Endodermal cell (in vitro differentiated cells): ENCODE data around the gene COQ3. TPM values are rescaled to one million over a fixed set of nuclear protein-coding genes. Genes with fewer than 3 reads are reported as not detected.

Experiments
- DNase-seq: peaks from one replicate; pipeline ENCODE4 v3.0.0-alpha.2; 2017
- H3K27ac ChIP-seq: 2 replicates; pipeline ENCODE4 v1.5.1; 2013; ENCODE audit warnings: mild to moderate bottlenecking, low read depth, low read length, moderate library complexity
- H3K27me3 ChIP-seq: 2 replicates; pipeline ENCODE4 v1.6.1; 2013; ENCODE audit warnings: mild to moderate bottlenecking, low read length, moderate library complexity; ENCODE audit not compliant: insufficient read depth, control insufficient read depth, poor library complexity, severe bottlenecking
- H3K36me3 ChIP-seq: 2 replicates; pipeline ENCODE4 v1.7.0; 2013; ENCODE audit warnings: mild to moderate bottlenecking, low read length, moderate library complexity; ENCODE audit not compliant: control insufficient read depth, insufficient read depth
- H3K4me1 ChIP-seq: one replicate; pipeline ENCODE4 v1.7.0; 2013; ENCODE audit warnings: low read length; ENCODE audit not compliant: control insufficient read depth, insufficient read depth
- H3K4me3 ChIP-seq: 2 replicates; pipeline ENCODE4 v1.5.1; 2013; ENCODE audit warnings: mild to moderate bottlenecking, low read length, moderate library complexity
- H3K9ac ChIP-seq: 2 replicates; pipeline ENCODE4 v1.6.1; 2013; ENCODE audit warnings: mild to moderate bottlenecking, low read length, moderate library complexity; ENCODE audit not compliant: poor library complexity, severe bottlenecking; ENCODE audit errors: extremely low read depth
- H3K9me3 ChIP-seq: 2 replicates; pipeline ENCODE4 v1.6.1; 2013; ENCODE audit warnings: mild to moderate bottlenecking, low read length, moderate library complexity; ENCODE audit not compliant: control insufficient read depth
- H3K27ac Mint-ChIP-seq: 2 replicates; pipeline ENCODE4 v1.8.0; 2020; ENCODE audit warnings: mixed read lengths
- H3K27me3 Mint-ChIP-seq: 2 replicates; pipeline ENCODE4 v1.8.0; 2021; ENCODE audit warnings: mild to moderate bottlenecking, mixed read lengths; ENCODE audit not compliant: insufficient read depth
- H3K36me3 Mint-ChIP-seq: 2 replicates; pipeline ENCODE4 v1.8.0; 2020; ENCODE audit warnings: low read depth, mixed read lengths
- H3K4me1 Mint-ChIP-seq: 2 replicates; pipeline ENCODE4 v1.8.0; 2020; ENCODE audit warnings: mixed read lengths
- H3K4me3 Mint-ChIP-seq: 2 replicates; pipeline ENCODE4 v1.8.0; 2020; ENCODE audit warnings: mild to moderate bottlenecking, moderate library complexity, mixed read lengths
- H3K9me3 Mint-ChIP-seq: 2 replicates; pipeline ENCODE4 v1.8.0; 2020; ENCODE audit warnings: mild to moderate bottlenecking, mixed read lengths
- WGBS, 2 experiments: methylation state at CpG; one replicate each; pipeline versions ENCODE4 v1.1.5 to v1.1.7; 2013; ENCODE audit warnings: missing lambda C conversion rate in 2 of 2, mixed read lengths in 1 of 2; ENCODE audit not compliant: insufficient coverage in 1 of 2, insufficient read length in 1 of 2; 5-methylcytosine and 5-hydroxymethylcytosine counted together
- total RNA-seq, 2 donors: library from RNA; stranded (reverse); fragmentation: NEBNext Ultra II Directional in 1 of 2; extraction: Animal tissue kit (Norgen Biotek cat#: 25700) in 1 of 2; gene quantifications; 2 replicates in 1 of 2; 3 replicates in 1 of 2; pipeline ENCODE4 v1.2.1, GENCODE V29; 2021
- TF ChIP-seq, protein P1 (sequence below): fragments of 200-600 bp; sonication (generic); conservative IDR thresholded peaks from 2 replicates; pipeline ENCODE4 v1.5.0; 2021; ENCODE audit warnings: antibody characterized with exemption, mild to moderate bottlenecking

The COQ3 gene
- total RNA-seq, 2 donors from 2014 or later, result 8.7 to 15.2 TPM

DNA sequence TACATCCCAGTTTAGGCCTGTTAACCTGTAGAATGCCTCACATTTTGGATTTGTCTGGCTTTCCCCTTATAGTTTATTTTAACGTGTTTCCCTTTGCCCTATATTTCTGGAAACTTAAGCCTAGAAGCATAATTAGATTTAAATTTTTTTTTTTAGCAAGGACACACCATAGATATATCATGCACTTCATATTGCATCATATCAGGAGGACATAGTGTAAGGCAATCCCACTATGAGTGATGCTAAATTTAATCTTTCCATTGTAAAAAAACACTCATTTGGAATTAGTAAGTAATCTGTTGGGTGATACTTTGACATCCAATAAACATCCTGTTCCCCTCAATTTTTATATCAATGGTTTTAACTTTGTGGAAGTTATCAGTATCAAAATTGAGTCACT is 34.2 kb downstream of the COQ3 start:
- Mint-ChIP-seq H3K4me1 (no peaks in the 10 kb centered on the region), H3K27me3 (peaks cover 14% of the 10 kb centered on the region), H3K36me3 (no peaks in the 10 kb centered on the region), H3K9me3 (no peaks in the 10 kb centered on the region), H3K27ac (no peak overlapping the region), H3K4me3 (no peak overlapping the region)
- H3K9me3 ChIP-seq, result no peaks in the 10 kb centered on the region
- H3K9ac ChIP-seq, result no peak overlapping the region
- H3K4me3 ChIP-seq, result no peak overlapping the region
- TF ChIP-seq, protein P1, sequence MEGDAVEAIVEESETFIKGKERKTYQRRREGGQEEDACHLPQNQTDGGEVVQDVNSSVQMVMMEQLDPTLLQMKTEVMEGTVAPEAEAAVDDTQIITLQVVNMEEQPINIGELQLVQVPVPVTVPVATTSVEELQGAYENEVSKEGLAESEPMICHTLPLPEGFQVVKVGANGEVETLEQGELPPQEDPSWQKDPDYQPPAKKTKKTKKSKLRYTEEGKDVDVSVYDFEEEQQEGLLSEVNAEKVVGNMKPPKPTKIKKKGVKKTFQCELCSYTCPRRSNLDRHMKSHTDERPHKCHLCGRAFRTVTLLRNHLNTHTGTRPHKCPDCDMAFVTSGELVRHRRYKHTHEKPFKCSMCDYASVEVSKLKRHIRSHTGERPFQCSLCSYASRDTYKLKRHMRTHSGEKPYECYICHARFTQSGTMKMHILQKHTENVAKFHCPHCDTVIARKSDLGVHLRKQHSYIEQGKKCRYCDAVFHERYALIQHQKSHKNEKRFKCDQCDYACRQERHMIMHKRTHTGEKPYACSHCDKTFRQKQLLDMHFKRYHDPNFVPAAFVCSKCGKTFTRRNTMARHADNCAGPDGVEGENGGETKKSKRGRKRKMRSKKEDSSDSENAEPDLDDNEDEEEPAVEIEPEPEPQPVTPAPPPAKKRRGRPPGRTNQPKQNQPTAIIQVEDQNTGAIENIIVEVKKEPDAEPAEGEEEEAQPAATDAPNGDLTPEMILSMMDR, result no peak
- no peaks in the 10 kb centered on the region for H3K36me3 ChIP-seq
- H3K27ac ChIP-seq, result no peak overlapping the region
- peaks cover 7% of the 10 kb centered on the region for H3K27me3 ChIP-seq
- DNase-seq, result no peak
- WGBS, 2 experiments, result 67 to 78% methylated on average over 1 of the region's 1 CpG
- H3K4me1 ChIP-seq, result no peaks in the 10 kb centered on the region

- 82 to 89% methylated on average over 1 of the region's 1 CpG for WGBS, 2 experiments
- H3K27me3 ChIP-seq, result peaks cover 8% of the 10 kb centered on the region
- no peak overlapping the region for H3K9ac ChIP-seq
- no peak for DNase-seq
- Mint-ChIP-seq H3K4me3 (no peak overlapping the region), H3K27ac (no peak overlapping the region), H3K9me3 (no peaks in the 10 kb centered on the region), H3K4me1 (no peaks in the 10 kb centered on the region), H3K27me3 (peaks cover 23% of the 10 kb centered on the region), H3K36me3 (no peaks in the 10 kb centered on the region)
- no peaks in the 10 kb centered on the region for H3K4me1 ChIP-seq
- TF ChIP-seq, protein P1, result no peak
- H3K9me3 ChIP-seq, result no peaks in the 10 kb centered on the region
- no peak overlapping the region for H3K4me3 ChIP-seq
- H3K27ac ChIP-seq, result no peak overlapping the region
- H3K36me3 ChIP-seq, result no peaks in the 10 kb centered on the region
Measured at GRCh38 chr6:99356641-99357040, 37.4 kb downstream of the COQ3 start.

- H3K27me3 ChIP-seq, result peaks cover 17% of the 10 kb centered on the region
- H3K9ac ChIP-seq, result no peak overlapping the region
- WGBS, 2 experiments, result 58 to 71% methylated on average over 4 of the region's 4 CpGs
- TF ChIP-seq, protein P1, result no peak
- Mint-ChIP-seq H3K27ac (no peak overlapping the region), H3K9me3 (no peaks in the 10 kb centered on the region), H3K4me1 (peaks cover 3% of the 10 kb centered on the region), H3K4me3 (no peak overlapping the region), H3K27me3 (peaks cover 30% of the 10 kb centered on the region), H3K36me3 (no peaks in the 10 kb centered on the region)
- no peak overlapping the region for H3K27ac ChIP-seq
- H3K4me3 ChIP-seq, result no peak overlapping the region
- no peak for DNase-seq
- H3K9me3 ChIP-seq, result no peaks in the 10 kb centered on the region
- no peaks in the 10 kb centered on the region for H3K36me3 ChIP-seq
- H3K4me1 ChIP-seq, result no peaks in the 10 kb centered on the region
Measured at GRCh38 chr6:99354983-99355382, 39.0 kb downstream of the COQ3 start.
